NCI-H82 treated with DMSO at 0.1 percent for 48 hours (cell line): ENCODE measurements around the gene MTHFS.

Source experiments
- DNase-seq: peaks from one replicate; lab custom pipeline; 2025; ENCODE audit not compliant: unreplicated experiment; lab: John Stamatoyannopoulos, UW

MTHFS gene

GRCh38 chr15:79820820-79821219, 76.0 kb downstream of the MTHFS start:
- no peak for DNase-seq

- no peak for DNase-seq
These were observed 76.6 kb downstream of the MTHFS start for GRCh38 chr15:79820176-79820575.

- no peak for DNase-seq
These were observed 80.2 kb downstream of the MTHFS start for GRCh38 chr15:79816571-79816970.

- DNase-seq, result no peak
These were observed 81.3 kb downstream of the MTHFS start for GRCh38 chr15:79815468-79815867.

GRCh38 chr15:79812541-79812940, 84.3 kb downstream of the MTHFS start:
- DNase-seq, result no peak

GRCh38 chr15:79811406-79812405, 85.1 kb downstream of the MTHFS start:
- DNase-seq, result no peak

GRCh38 chr15:79804838-79805237, 92.0 kb downstream of the MTHFS start:
- DNase-seq, result no peak

GRCh38 chr15:79798311-79798710, 98.5 kb downstream of the MTHFS start:
- DNase-seq, result no peak
